Measurements from ENCODE around the gene STMN3.

GRCh38 chr20:63686094-63686491 lies 32.9 kb upstream of the STMN3 start:
- TF ChIP-seq CTCF (IDR thresholded peaks at IDR 0.05 in 2 of 3, conservative IDR thresholded peaks at IDR 0.05 in 1 of 3; ENCODE audit: control insufficient read depth in 2 of 3, extremely low read depth in 1 of 3, insufficient read depth in 1 of 3, low read depth in 3 of 3, low read length in 3 of 3) = no peak
- TF ChIP-seq BHLHE40 (IDR thresholded peaks at IDR 0.05; ENCODE audit: borderline replicate concordance in 1 of 2, low read depth in 2 of 2, low read length in 1 of 2) = no peak
- no peak for TF ChIP-seq POLR2A (IDR thresholded peaks at IDR 0.05; ENCODE audit: low read depth, low read length)
- no peak for TF ChIP-seq ZBTB11 (CRISPR knock-in tag; IDR thresholded peaks at IDR 0.05)
